SK-N-SH (cell line): ENCODE measurements around the gene TUFT1. TPM values are rescaled to one million over a fixed set of nuclear protein-coding genes. Genes with fewer than 3 reads are reported as not detected.

ENCODE experiments used
- CTCF ChIA-PET: fragments of 300-600, 350-600 bp; formaldehyde crosslinking; extraction: SDS; loops from one replicate; lab custom pipeline; 2021; lab: Yijun Ruan, JAX
- POLR2A ChIA-PET: fragments of 350-600 bp; sonication (Branson Sonifier 250); formaldehyde crosslinking; extraction: SDS; loops from one replicate; lab custom pipeline; 2020; ENCODE audit warnings: antibody characterized with exemption, inconsistent platforms; lab: Yijun Ruan, JAX
- DNase-seq: peaks from one replicate; pipeline ENCODE4 v3.0.0; 2012
- H2AFZ ChIP-seq: fragments of 200-600 bp; sonication (generic); 2 replicates; pipeline ENCODE4 v1.8.1; 2016; ENCODE audit warnings: antibody characterized with exemption, mild to moderate bottlenecking, low read depth
- H3F3A ChIP-seq: fragments of 200-600 bp; sonication (generic); replicated peaks from 2 replicates; pipeline ENCODE3; 2016; ENCODE audit warnings: antibody characterized with exemption, mild to moderate bottlenecking; ENCODE audit not compliant: insufficient read depth
- H3K27ac ChIP-seq, 2 experiments: fragments of 200-500 bp in 1 of 2; fragments of 200-600 bp in 1 of 2; sonication (Bioruptor generic) in 1 of 2; sonication (generic), shearing (Covaris generic) in 1 of 2; 2 replicates each; pipeline versions ENCODE4 v1.5.1 to v1.6.1; 2014 to 2016; ENCODE audit warnings: low read depth in 2 of 2, inconsistent platforms in 1 of 2, low read length in 1 of 2, mild to moderate bottlenecking in 1 of 2, mixed read lengths in 1 of 2
- H3K27me3 ChIP-seq: fragments of 200-600 bp; sonication (generic), shearing (Covaris generic); 2 replicates; pipeline ENCODE4 v1.6.1; 2016; ENCODE audit warnings: mixed run types; ENCODE audit not compliant: insufficient read depth
- H3K36me3 ChIP-seq, 2 experiments: fragments of 200-500 bp in 1 of 2; fragments of 200-600 bp in 1 of 2; sonication (Bioruptor generic) in 1 of 2; sonication (generic) in 1 of 2; replicated peaks in 1 of 2; 2 replicates each; pipeline versions ENCODE3 to v1.5.1; 2014 to 2016; ENCODE audit warnings: low read length in 1 of 2, mild to moderate bottlenecking in 1 of 2; ENCODE audit not compliant: insufficient read depth in 2 of 2, control insufficient read depth in 1 of 2
- H3K4me1 ChIP-seq, 2 experiments: fragments of 200-500 bp in 1 of 2; fragments of 200-600 bp in 1 of 2; sonication (Bioruptor generic) in 1 of 2; sonication (generic), shearing (Covaris generic) in 1 of 2; 2 replicates each; pipeline versions ENCODE4 v1.5.1 to v1.6.1; 2014 to 2016; ENCODE audit warnings: low read depth in 1 of 2, low read length in 1 of 2, mixed run types in 1 of 2; ENCODE audit not compliant: insufficient read depth in 2 of 2, control insufficient read depth in 1 of 2
- H3K4me2 ChIP-seq: fragments of 200-600 bp; sonication (generic), shearing (Covaris generic); 2 replicates; pipeline ENCODE4 v1.6.1; 2017; ENCODE audit warnings: mixed run types
- H3K4me3 ChIP-seq, 2 experiments: fragments of 200-500 bp in 1 of 2; fragments of 200-600 bp in 1 of 2; sonication (Bioruptor generic) in 1 of 2; sonication (generic), shearing (Covaris generic) in 1 of 2; 2 replicates each; pipeline versions ENCODE4 v1.5.1 to v1.8.1; 2014 to 2016; ENCODE audit warnings: low read depth in 2 of 2, inconsistent platforms in 1 of 2, low read length in 1 of 2, mild to moderate bottlenecking in 1 of 2, mixed read lengths in 1 of 2, moderate library complexity in 1 of 2
- H3K79me2 ChIP-seq: fragments of 200-600 bp; sonication (generic); 2 replicates; pipeline ENCODE4 v1.8.1; 2017; ENCODE audit warnings: mild to moderate bottlenecking; ENCODE audit not compliant: insufficient read depth
- H3K9ac ChIP-seq: fragments of 200-600 bp; sonication (generic); 2 replicates; pipeline ENCODE4 v1.6.1; 2017; ENCODE audit warnings: mixed run types
- H3K9me2 ChIP-seq: fragments of 200-600 bp; sonication (generic); 2 replicates; pipeline ENCODE4 v1.6.1; 2017; ENCODE audit warnings: mixed run types
- H3K9me3 ChIP-seq: fragments of 200-600 bp; sonication (generic); 2 replicates; pipeline ENCODE4 v1.6.1; 2017; ENCODE audit warnings: mixed run types, mild to moderate bottlenecking, moderate library complexity
- H4K20me1 ChIP-seq: fragments of 200-600 bp; sonication (generic); 2 replicates; pipeline ENCODE4 v1.6.1; 2017; ENCODE audit warnings: mild to moderate bottlenecking, mixed run types; ENCODE audit not compliant: insufficient read depth
- CTCF ChIP-seq: fragments of 200-600 bp; sonication (generic); IDR thresholded peaks from 2 replicates; pipeline ENCODE4 v1.6.1; 2017; ENCODE audit warnings: antibody characterized with exemption, mild to moderate bottlenecking, moderate library complexity
- EP300 ChIP-seq, 2 experiments: IDR thresholded peaks; 2 replicates each; pipeline versions ENCODE4 v1.4.0 to v1.6.1; 2012; ENCODE audit warnings: borderline replicate concordance in 1 of 2, low read depth in 1 of 2, low read length in 1 of 2
- FOSL2 ChIP-seq: IDR thresholded peaks from 2 replicates; pipeline ENCODE4 v1.4.0; 2012; ENCODE audit warnings: low read depth, mild to moderate bottlenecking, moderate library complexity, borderline replicate concordance
- FOXJ3 ChIP-seq: sonication (generic); formaldehyde crosslinking; IDR thresholded peaks from 2 replicates; pipeline ENCODE4 v1.5.1; 2020; ENCODE audit warnings: mild to moderate bottlenecking, missing genetic modification reagents
- IRF3 ChIP-seq: fragments of 150-350 bp; IDR thresholded peaks from 2 replicates; pipeline ENCODE4 v1.6.1; 2016; ENCODE audit warnings: mild to moderate bottlenecking, low read depth, low read length
- JUND ChIP-seq: IDR thresholded peaks from 2 replicates; pipeline ENCODE4 v1.4.0; 2012
- NFIC ChIP-seq: IDR thresholded peaks from 2 replicates; pipeline ENCODE4 v1.4.0; 2012; ENCODE audit warnings: borderline replicate concordance
- PBX3 ChIP-seq: IDR thresholded peaks from 2 replicates; pipeline ENCODE4; 2012
- POLR2AphosphoS5 ChIP-seq: IDR thresholded peaks from 2 replicates; pipeline ENCODE4 v1.6.1; 2012; ENCODE audit warnings: low read depth, low read length
- REST ChIP-seq: IDR thresholded peaks from 2 replicates; pipeline ENCODE4 v1.6.1; 2012; ENCODE audit warnings: mild to moderate bottlenecking, low read depth, low read length, moderate library complexity
- RFX5 ChIP-seq: IDR thresholded peaks from 2 replicates; pipeline ENCODE4 v1.6.1; 2012; ENCODE audit warnings: mild to moderate bottlenecking, improper control_type of control experiment, low read length
- RXRA ChIP-seq: IDR thresholded peaks from 2 replicates; pipeline ENCODE4 v1.4.0; 2012; ENCODE audit warnings: low read depth, mild to moderate bottlenecking, borderline replicate concordance
- SIN3A ChIP-seq: IDR thresholded peaks from 2 replicates; pipeline ENCODE4 v1.6.1; 2012; ENCODE audit warnings: low read depth, mild to moderate bottlenecking, low read length, moderate library complexity, borderline replicate concordance
- SMC3 ChIP-seq: IDR thresholded peaks from 2 replicates; pipeline ENCODE4 v1.6.1; 2012; ENCODE audit warnings: low read depth, low read length, improper control_type of control experiment
- TCF12 ChIP-seq: IDR thresholded peaks from 2 replicates; pipeline ENCODE4 v1.4.0; 2012
- TEAD4 ChIP-seq: IDR thresholded peaks from 2 replicates; pipeline ENCODE4 v1.4.0; 2012; ENCODE audit warnings: mild to moderate bottlenecking, borderline replicate concordance; ENCODE audit not compliant: insufficient read depth
- YY1 ChIP-seq: IDR thresholded peaks from 2 replicates; pipeline ENCODE4 v1.4.0; 2012; ENCODE audit warnings: low read depth, mild to moderate bottlenecking
- WGBS: methylation state at CpG from one replicate; pipeline ENCODE4 v1.1.6; 2017; ENCODE audit warnings: low lambda C conversion rate; 5-methylcytosine and 5-hydroxymethylcytosine counted together
- polyA plus RNA-seq, 3 experiments: library from polyadenylated mRNA; depleted of rRNA; stranded (reverse); fragments of >200 nt; gene quantifications; 2 replicates each; pipeline ENCODE4 v1.2.3, GENCODE V29; 2012

The TUFT1 gene
- polyA plus RNA-seq, 1 of the 3 experiments (the other 2 are of a cell fraction), result 20.6 TPM

GRCh38 chr1:151493042-151493441 lies 47.1 kb upstream of the TUFT1 start (continued):
- no peak for TF ChIP-seq REST
- no peak for TF ChIP-seq PBX3
- no peak for TF ChIP-seq YY1
- no peak for TF ChIP-seq FOXJ3 (CRISPR knock-in tag)

- Histone ChIP-seq H2AFZ (no peak overlapping the region), H3K27ac (peak overlapping the region in 1 of 2 experiments; percentile 7; a peak in 1 of 4 replicates), H3K9me3 (no peaks in the 10 kb centered on the region), H3K79me2 (no peaks in the 10 kb centered on the region), H3K27me3 (no peaks in the 10 kb centered on the region), H3K9me2 (no peaks in the 10 kb centered on the region), H3K9ac (no peak overlapping the region), H3F3A (no peaks in the 10 kb centered on the region), H3K4me1 (peaks cover 0 to 12% of the 10 kb centered on the region in 2 experiments; a peak in 2 of 4 replicates), H4K20me1 (no peaks in the 10 kb centered on the region), H3K4me3 (no peak overlapping the region), H3K36me3 (no peaks in the 10 kb centered on the region), H3K4me2 (no peak overlapping the region)
- CTCF ChIA-PET, result no interaction called here
- DNase-seq, result no peak
- 0 out of 4 replicates have a peak, but pooled peaks of 1 of the 2 experiments have one; percentile 31 for TF ChIP-seq EP300 (IDR thresholded peaks at IDR 0.05; ENCODE audit: borderline replicate concordance in 1 of 2, low read depth in 1 of 2, low read length in 1 of 2)
- no peak for TF ChIP-seq REST
- TF ChIP-seq JUND, result peak; percentile 82
- TF ChIP-seq PBX3, result peak; percentile 93
- peak; percentile 24; the same call in 1 of the 2 replicates for TF ChIP-seq POLR2AphosphoS5
- no peak for TF ChIP-seq YY1
- TF ChIP-seq CTCF, result no peak
- TF ChIP-seq FOSL2, result peak; percentile 73
- no peak for TF ChIP-seq IRF3
- TF ChIP-seq SMC3, result no peak
- TF ChIP-seq SIN3A, result no peak
- peak; percentile 41; the same call in 1 of the 2 replicates for TF ChIP-seq TEAD4
- peak; percentile 82 for TF ChIP-seq NFIC
- TF ChIP-seq TCF12, result peak; percentile 80
- no peak for TF ChIP-seq RFX5
- TF ChIP-seq RXRA, result peak; percentile 62
- POLR2A ChIA-PET, result no interaction called here
- WGBS, result no CpG with 5 or more reads among the region's 1 CpG
Observed at GRCh38 chr1:151494741-151495281, 45.3 kb upstream of the TUFT1 start.
